HG02571 (cell line): ENCODE measurements around the gene ITPK1.

Experiments used
- ATAC-seq: cut with Tn5 transposase; IDR thresholded peaks from one replicate; pipeline ENCODE4 v1.9.1; 2021; ENCODE audit warnings: mild to moderate bottlenecking, moderate library complexity; ENCODE audit not compliant: unreplicated experiment

Gene ITPK1

GRCh38 chr14:92906823-92907222, 208.9 kb downstream of the ITPK1 start:
- ATAC-seq: no peak

- ATAC-seq: no peak
Measured at GRCh38 chr14:92906420-92906819, 209.3 kb downstream of the ITPK1 start.

DNA sequence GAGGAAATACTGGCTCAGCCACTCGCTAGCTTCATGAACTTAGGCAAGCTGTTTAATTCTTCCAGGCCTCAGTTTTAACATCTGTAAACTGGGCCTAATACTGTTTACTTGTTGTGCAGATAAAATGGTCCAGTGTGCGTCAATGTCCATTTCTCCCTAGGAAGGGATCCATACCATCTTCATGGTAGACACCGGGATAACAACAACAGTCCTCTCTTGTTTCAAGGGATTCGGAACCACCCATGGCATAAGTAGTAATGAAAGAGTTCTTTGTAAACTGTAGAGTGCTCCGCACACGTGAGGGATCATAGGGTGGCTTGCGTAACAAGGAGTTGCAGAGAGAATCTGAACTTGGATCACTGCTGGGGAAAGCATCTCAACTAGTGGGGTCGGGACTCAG, 210.1 kb downstream of the ITPK1 start:
- no peak for ATAC-seq

DNA sequence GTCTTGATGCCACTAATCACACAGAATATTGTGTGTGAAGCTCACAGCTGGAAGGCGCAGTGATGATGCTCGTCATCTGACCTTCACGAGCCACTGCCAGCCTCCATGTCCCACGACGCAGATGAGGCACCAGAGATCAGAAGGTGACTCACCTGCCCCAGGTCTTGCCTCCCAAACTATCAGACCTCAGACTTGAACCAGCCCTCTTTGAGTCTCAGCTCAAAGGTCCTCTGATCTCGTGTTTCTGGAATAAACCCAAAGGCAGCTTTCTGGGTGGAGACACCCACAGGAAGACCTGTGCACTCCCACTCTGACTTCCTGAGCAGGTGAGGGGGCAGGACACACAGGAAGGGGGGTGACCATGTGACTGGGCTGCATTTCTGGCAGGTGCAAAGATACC, 212.4 kb downstream of the ITPK1 start:
- ATAC-seq: no peak

GRCh38 chr14:92902726-92903125, 213.0 kb downstream of the ITPK1 start:
- no peak for ATAC-seq

GRCh38 chr14:92902191-92902590, 213.5 kb downstream of the ITPK1 start:
- ATAC-seq: no peak

DNA sequence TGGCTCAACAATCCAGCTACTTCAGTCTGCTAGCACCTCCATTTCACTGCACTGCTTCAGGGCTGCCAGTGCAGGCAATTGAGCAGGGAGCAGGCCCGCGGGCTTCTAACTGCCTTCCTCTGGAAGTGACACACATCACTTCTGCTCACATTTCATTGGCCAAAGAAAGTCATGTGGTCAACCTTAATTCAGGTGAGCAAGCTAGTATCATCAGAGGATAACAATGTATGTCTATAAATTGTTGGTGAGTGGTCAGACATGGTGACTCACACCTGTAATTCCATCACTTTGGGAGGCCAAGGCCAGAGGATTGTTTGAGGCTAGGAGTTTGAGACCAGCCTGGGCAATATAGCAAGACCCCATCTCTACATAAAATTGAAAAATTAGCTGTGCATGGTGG, 215.1 kb downstream of the ITPK1 start:
- no peak for ATAC-seq

DNA sequence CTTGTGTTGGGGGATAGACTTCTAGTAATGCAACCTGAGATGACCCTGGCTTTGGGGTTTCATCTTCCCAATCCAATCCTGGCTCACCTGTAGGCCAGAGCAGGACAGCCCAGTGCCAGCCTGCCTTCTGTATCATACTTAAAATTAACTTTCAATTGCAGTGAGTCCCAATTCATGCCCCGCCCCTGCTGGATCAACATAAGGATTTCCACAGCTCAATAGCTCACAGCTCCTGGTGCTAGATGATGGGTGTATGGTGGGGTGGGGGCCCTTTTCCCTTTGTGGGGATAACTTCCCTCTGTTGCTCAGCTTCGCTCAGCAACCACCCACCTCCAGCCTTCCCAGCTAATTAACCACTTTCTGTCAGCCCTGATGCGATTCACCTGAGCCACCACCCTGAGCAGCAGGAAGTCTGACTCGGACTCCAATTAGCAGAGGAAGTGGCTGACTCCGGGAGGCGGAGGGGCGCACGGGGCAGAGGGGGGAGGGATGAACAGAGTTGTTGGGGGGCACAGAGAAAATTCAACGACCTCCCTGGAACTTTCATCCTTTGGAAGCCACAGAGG, 217.1 kb downstream of the ITPK1 start:
- ATAC-seq: no peak

DNA sequence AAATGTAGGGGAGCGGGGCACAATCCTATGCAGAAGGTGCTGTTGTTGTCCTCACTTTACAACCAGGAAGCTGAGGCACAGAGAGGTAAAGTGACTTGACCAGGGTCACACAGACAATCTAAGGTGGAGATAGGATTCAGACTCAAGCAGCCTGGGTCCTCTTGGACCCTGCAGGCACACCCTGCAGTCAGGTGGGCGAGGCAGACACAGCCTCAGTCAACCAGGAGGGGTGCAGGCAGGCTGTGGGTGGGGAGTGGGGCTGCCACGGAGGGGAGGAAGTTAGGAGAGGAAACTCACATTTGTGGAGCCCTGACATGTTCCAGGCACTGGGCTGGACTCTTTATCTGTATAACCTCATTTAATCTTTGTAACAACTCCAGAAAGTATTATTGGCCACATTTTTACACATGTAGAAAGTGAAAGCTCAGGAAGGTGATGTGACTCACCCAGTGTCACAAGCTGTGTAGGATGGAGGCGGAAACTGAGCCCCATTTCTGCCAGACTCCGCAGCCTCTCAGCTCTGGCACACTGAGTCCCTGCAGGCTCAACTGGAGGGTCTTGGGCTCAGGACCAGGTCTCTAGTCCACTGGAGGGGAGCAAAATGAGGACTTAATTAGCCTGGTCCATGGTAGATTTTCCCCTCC, 217.7 kb downstream of the ITPK1 start:
- ATAC-seq: no peak

GRCh38 chr14:92895352-92895878, 220.3 kb downstream of the ITPK1 start:
- no peak for ATAC-seq

DNA sequence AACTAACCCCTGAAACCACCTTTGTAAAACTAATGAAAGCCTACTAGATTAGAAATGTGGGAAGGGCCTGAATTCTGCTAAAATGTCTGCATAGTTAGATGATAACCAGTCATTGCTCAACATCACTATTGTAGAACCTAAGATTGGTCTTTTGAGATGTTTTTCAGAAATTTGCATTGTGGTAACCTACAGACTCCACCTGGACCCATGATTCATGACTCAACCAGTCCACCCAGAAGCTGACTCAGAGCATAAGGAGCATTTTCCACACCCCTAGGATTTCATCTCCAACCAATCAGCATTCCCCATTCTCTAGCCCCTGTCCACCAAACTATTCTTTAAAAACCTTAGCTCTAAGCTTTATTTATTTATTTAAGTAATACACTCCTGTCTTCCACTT, 223.1 kb downstream of the ITPK1 start:
- ATAC-seq: no peak

DNA sequence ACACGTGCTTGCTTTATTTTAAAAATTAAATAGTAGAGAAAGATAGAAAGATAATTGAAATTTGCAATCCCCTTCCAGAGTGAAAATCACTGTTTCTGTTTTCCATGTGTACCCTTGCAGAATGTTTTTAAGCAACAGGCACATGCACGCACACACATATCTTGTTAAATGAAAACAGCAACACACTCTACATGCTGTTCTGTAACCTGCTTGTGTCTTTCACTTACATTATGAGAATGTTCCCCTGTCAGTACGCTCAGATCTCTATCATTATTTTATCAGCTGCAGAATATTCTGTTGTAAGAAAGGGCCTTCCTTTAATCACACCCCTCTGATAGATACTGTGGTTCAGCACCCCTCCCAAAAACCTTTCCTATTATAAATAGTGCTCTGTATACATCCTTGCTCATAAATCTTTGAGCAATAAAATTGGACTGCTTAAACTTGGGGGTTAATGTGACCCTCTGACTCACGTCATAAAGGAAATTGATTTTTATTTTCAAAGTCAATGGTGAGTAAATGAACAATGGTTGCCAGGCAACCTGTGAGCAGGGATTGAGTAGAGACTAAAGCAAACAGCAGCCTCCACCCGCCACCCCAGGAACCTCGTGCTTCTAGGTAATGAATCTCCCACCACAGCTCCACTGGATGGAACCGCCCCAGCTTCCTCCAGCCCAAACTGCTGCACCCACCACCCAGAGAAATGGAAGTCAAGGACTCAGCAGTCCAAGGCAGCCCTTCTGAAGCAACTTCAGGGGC, 224.7 kb downstream of the ITPK1 start:
- ATAC-seq: no peak

GRCh38 chr14:92888896-92889295, 226.8 kb downstream of the ITPK1 start:
- no peak for ATAC-seq

DNA sequence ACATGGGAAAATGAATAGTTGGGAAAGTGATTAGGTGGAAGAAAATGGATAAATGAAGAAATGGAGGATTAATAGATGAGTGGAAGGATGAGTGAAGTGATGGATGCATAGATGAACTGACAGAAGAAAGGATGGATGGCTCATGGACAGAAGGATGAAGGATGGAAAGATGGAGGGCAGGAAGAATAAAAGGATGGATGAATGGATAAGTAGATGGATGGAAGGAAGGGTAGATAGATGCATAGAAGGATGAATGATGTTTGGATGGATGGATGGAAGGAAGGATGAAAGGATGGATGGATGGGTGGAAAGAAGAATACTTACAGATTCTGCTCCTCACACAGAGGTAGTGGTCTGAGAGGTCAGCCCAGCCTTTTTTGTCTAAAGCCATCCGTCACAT, 228.6 kb downstream of the ITPK1 start:
- no peak for ATAC-seq
